Hematopoietic multipotent progenitor cell treated with erythropoietin and hydrocortisone succinate and interleukin-3 and kit ligand, for 15 days (in vitro differentiated cells): ENCODE measurements around the gene KLC1.
A peak's percentile ranks its signal among the peaks of the same experiment; 100 is the strongest.
"Not testable (repeated sequence)": the region's sequence is repeated elsewhere in the genome, so short reads cannot be mapped to it uniquely, and the experiment has no call there.

ENCODE experiments used
- DNase-seq: peaks from one replicate; pipeline ENCODE4 v3.0.0-alpha.2; 2015; ENCODE audit warnings: low spot score

The KLC1 gene

GRCh38 chr14:103625356-103626095 is 3.5 kb upstream of the KLC1 start:
- DNase-seq = peak; percentile 1

DNA sequence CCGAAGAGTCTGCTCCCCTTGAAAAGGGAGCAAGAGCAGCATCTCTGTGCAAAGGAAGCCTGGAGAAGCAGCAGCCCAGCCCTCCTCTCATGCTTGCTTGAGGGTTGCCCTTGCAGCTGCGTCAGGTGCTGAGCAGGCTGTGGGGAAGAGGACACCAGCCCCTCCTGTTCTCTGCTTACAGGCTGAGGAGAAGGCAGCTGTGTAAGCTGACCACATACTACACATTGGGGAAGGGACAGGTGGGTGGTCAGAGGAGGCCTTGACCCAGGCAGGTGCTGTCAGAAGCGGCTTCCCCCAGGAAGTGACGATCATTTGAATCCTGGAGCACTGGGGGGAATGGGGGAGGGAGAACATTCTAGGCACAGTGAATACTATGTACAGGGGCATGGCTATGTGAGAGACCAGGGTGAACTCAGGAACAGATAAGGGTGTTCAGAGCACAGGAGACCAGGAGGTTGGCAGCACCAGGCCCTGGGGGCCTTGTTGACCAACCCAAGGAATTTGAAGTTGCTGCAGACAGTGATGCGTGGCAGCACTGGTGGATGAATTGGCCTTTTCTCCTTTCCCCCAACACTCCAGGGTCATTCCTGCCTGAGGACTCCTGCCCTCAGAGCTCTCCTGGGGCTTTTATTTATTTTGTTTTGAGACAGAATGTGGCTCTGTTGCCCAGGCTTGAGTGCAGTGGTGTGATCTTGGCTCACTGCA is 2.7 kb upstream of the KLC1 start:
- DNase-seq = peak; percentile 1

DNA sequence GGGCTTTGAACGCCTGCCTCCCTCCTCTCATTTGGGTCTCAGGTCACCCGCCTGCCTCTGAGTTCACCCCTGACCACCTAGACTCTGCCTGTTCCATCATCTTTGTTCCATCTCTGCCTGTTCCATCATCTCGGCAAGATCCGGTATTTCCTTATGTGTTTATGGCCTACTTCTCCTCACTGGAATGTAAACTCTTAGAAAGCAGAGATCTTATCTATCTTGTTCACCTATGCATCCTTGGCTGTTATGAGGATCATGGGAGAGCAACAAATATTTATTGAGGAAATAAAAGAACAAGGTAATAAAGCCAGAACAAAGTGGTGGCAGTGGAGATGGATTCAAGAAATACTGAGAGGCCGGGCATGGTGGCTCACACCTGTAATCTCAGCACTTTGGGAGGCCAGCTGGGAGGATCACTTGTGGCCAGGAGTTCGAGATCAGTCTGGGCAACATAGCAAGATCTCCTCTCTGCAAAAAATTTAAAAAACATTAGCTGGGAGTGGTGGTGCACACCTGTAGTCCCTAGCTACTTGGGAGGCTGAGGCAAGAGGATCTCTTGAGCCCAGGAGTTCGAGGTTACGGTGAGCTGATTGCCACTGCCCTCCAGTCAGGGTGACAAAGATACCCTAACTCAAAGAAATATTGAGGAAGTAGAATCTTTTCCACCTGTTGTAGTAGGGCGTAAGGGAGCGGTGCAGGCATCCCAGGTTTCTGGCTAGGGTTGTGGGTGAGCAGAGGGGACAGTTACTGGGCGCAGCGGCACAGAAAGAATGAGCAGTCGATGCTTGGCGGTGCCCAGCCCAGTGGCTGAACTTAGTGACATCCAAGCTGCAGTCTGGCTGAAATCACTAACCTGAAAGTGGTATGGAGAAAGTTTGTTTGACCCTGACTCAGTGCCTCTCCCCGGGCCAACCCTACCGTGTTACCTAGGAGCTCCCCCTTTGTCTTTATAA is 1.7 kb upstream of the KLC1 start:
- peak; percentile 1 for DNase-seq

DNA sequence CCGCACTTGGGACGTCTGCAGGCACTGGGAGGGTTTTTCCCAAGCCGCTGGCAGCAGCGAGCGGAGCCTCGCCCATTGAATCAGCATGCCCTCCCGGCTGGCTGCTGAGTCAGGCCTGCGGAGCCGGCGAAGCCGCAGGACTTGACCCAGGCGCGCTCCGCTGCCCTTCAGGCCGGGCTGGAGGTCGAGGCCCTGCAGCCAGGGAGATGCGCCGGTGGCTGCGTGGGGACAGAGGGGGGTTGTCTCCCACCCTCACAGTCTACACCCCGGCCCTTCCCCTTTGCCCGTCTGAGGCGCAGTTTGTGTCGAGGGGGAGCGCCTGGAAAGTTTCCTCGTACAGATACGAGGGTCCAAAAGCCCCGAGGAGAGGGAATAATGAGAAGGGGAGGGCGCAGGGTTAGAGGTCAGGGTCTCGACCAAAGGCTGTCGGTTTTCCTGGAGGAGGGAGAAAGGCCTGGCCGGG is 759 bp upstream of the KLC1 start:
- DNase-seq = peak; percentile 77

GRCh38 chr14:103629503-103630121 is 601 bp downstream of the KLC1 start:
- DNase-seq = peak; percentile 30

- no peak for DNase-seq
Observed at GRCh38 chr14:103630364-103631108, 1.5 kb downstream of the KLC1 start.

DNA sequence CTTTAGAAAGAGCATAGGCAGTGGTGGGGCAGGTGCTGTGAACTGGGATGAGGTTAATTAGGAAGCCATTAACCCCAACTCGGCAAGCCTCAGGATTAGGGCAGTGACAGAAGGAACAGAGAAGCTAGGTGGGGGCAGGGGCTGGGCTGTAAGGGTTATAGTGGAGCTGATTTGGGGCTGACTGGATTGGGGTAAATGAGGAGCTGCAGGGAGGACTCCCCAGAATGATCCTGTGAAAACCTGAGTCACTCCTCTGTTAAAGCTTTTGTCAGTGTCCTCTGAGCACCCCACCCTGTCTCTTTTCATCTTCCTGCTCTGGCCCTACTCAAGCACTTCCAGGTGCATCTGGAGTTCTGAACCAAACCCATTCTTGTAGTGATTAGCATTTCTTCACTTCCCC is 4.4 kb downstream of the KLC1 start:
- DNase-seq = peak; percentile 1

DNA sequence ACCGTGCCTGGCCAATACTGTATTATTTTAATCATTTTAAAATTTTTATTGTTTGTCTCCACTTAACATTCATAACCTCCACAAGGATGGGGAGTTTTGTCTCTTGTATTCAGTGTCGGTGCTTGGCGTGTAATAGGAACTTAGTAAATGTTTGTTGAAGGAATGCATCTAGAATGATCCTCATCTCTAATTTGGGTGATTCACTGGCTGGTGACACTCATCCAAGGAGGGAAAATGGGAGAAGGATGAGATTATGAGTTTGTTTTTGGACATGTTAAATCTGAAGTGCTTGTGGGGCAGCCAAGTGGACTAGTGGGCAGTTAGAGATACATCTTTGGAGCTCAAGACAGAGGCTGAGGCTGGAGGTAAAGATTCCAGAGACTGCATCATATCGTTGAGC is 5.1 kb downstream of the KLC1 start:
- DNase-seq = peak; percentile 2

GRCh38 chr14:103638594-103638993 is 9.6 kb downstream of the KLC1 start:
- no peak for DNase-seq

DNA sequence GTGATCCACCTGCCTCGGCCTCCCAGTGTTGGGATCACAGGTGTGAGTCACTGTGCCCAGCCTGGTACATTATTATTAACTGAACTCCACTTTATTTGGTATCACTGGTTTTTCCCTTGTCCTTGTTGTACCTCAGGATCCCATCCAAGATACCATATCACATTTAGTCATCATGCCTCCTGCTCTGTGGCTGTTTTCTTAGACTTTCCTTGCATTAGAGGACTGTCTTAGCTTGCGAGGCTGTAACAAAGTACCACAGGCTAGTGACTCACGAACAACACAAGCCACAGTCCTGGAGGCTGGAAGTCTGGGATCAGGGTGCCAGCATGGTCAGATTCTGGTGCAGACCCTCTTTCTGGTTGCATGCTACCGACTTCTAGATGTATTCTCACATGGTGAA is 12.2 kb downstream of the KLC1 start:
- no peak for DNase-seq

GRCh38 chr14:103646189-103646588 is 17.2 kb downstream of the KLC1 start:
- DNase-seq = no peak

- DNase-seq = no peak
Observed at GRCh38 chr14:103649001-103649400, 20.0 kb downstream of the KLC1 start.

DNA sequence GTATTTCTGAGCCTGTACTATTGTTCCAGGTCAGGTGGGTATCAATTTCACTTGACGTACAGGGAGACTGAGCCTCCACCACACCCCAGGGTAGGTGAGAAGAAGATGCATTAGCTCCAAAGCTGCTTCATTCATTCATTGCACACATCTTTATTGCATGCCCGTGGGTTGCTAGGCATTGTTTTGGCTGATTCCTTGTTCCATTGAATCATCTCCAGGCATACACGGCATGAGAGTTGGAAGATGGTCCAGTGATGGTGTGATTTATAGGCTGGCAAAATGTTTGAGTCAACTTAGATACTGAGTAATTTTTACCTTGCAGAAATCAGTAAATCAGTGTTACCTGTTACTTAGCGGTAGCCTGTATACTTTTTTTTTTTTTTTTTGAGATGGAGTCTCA is 21.2 kb downstream of the KLC1 start:
- DNase-seq = no peak

GRCh38 chr14:103651585-103651984 is 22.6 kb downstream of the KLC1 start:
- DNase-seq = no peak

- no peak for DNase-seq
Observed at GRCh38 chr14:103652806-103653205, 23.8 kb downstream of the KLC1 start.

GRCh38 chr14:103653336-103653735 is 24.3 kb downstream of the KLC1 start:
- DNase-seq = not testable (repeated sequence)

DNA sequence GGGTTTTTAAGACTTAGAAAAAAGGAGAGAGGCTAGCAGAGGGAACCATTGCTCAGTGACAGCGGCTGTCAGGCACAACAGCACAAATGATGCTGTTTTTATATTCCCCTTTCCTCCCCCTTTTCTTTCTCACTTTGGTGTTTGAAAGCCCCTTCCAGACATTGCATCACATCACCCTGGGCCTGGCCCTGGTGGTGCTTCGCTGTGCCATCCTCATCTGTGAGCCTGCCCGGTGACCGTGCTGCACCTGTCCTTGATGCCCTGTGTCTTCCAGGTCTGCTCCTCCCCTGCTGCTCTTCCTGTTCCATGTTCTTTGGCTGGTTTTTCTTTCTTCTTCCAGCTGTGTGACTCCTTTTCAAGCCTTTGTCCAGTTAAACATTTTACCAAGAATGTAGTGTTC is 24.8 kb downstream of the KLC1 start:
- DNase-seq = no peak

DNA sequence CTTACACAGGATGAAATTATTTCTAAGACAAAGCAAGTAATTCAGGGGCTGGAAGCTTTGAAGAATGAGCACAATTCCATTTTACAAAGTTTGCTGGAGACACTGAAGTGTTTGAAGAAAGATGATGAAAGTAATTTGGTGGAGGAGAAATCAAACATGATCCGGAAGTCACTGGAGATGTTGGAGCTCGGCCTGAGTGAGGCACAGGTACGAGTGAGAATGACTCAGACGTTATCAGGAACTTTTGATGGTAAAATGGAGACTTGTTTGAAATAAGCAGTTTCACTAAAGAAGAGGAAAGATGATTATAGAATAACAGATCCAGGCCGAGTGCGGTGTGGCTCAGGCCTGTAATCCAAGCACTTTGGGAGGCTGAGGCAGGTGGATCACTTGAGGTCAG is 25.6 kb downstream of the KLC1 start:
- no peak for DNase-seq

DNA sequence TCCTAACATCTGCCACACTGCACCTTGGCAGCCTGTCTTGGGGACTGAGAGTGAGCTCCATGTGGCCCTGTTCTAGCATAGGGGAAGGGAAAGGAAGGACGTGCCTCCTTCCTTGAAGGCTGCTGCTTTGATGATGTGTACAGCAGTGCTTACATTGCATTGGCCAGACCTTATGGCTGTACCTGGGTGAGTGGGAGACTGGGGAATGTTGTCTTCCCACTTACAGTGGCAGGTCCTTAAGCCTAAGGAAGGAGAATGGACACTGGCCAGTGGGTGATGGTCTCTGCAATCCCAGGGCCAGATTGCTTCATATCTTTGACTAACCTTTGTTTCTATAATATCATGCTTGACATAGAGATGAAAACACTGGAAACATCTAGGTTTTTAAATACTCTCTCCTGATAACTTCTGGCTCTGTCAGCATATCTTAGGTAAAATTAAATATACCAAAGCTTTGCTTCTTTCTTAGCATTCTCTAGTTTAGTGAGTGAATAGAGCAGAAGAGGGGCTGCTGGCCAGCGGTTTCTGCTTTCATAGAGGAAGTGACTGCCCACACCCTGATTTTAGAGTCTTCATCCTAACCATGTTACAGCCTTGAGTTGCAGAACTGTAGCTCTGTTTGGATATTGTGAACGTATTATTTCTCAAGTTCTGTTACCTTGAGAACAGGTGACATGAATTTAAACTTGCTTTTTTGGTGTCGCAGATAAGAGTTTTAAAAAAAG is 27.2 kb downstream of the KLC1 start:
- DNase-seq = no peak

- DNase-seq = no peak
Observed at GRCh38 chr14:103656756-103657133, 27.7 kb downstream of the KLC1 start.

GRCh38 chr14:103657471-103657870 is 28.5 kb downstream of the KLC1 start:
- DNase-seq = no peak
